ENCODE measurements around the gene GGTA1.

DNA sequence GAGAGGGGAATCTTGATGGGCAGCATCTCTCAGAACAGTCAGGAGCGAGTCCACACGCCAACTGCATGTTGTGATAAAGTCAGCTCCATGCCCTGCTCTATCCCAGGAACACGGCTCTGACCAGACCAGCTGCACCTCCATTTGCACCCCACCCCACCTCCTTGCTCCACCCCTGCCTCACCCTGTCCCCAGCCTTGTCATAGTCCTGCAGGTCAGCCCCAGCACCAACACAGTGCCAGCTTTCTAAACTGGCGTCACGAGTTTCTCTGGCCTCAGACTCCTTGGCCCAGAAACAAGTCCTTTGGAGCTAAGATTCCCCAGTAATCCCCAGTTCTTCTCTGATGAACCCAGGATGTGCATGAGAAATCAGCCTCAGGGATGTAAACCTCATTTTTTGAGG, 23.5 kb downstream of the GGTA1 start:
- TF ChIP-seq, protein P1, sequence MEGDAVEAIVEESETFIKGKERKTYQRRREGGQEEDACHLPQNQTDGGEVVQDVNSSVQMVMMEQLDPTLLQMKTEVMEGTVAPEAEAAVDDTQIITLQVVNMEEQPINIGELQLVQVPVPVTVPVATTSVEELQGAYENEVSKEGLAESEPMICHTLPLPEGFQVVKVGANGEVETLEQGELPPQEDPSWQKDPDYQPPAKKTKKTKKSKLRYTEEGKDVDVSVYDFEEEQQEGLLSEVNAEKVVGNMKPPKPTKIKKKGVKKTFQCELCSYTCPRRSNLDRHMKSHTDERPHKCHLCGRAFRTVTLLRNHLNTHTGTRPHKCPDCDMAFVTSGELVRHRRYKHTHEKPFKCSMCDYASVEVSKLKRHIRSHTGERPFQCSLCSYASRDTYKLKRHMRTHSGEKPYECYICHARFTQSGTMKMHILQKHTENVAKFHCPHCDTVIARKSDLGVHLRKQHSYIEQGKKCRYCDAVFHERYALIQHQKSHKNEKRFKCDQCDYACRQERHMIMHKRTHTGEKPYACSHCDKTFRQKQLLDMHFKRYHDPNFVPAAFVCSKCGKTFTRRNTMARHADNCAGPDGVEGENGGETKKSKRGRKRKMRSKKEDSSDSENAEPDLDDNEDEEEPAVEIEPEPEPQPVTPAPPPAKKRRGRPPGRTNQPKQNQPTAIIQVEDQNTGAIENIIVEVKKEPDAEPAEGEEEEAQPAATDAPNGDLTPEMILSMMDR (IDR thresholded peaks at IDR 0.05), result no peak
- TF ChIP-seq POLR2AphosphoS5 (IDR thresholded peaks at IDR 0.05) (no peak), POLR2A (IDR thresholded peaks at IDR 0.05) (no peak), EP300 (IDR thresholded peaks at IDR 0.05; ENCODE audit: low read depth) (no peak)

Measured in transverse colon (tissue), 4 donors.